Lung (tissue), 12 donors: Measurements from ENCODE around the gene CYP27B1. TPM values are rescaled to one million over a fixed set of nuclear protein-coding genes. Genes with fewer than 3 reads are reported as not detected.

Experiments
- ATAC-seq: fragments of 200-7000 bp; cut with Tn5 transposase; one replicate; pipeline ENCODE4 v1.9.1; 2020; ENCODE audit warnings: moderate number of reproducible peaks; ENCODE audit not compliant: insufficient read depth, low FRiP score
- DNase-seq, 3 donors: peaks; one replicate each; pipeline ENCODE4 v3.0.0-alpha.2; 2013 to 2017
- H3K27ac ChIP-seq, 2 donors: one replicate each; pipeline ENCODE4 v1.5.1; 2013; ENCODE audit warnings: mild to moderate bottlenecking in 2 of 2, moderate library complexity in 2 of 2, control low read depth in 1 of 2, inconsistent platforms in 1 of 2, low read depth in 1 of 2, low read length in 1 of 2
- H3K27me3 ChIP-seq, 3 donors: one replicate each; pipeline ENCODE4 v1.5.1; 2013; ENCODE audit warnings: low read length in 2 of 3; ENCODE audit not compliant: control insufficient read depth in 3 of 3, insufficient read depth in 3 of 3
- H3K36me3 ChIP-seq, 4 donors: one replicate each; pipeline ENCODE4 v1.5.1; 2013; ENCODE audit warnings: low read length in 4 of 4, mild to moderate bottlenecking in 1 of 4, moderate library complexity in 1 of 4; ENCODE audit not compliant: control insufficient read depth in 4 of 4, insufficient read depth in 4 of 4
- H3K4me1 ChIP-seq, 5 donors: one replicate each; pipeline ENCODE4 v1.5.1; 2013; ENCODE audit warnings: low read length in 5 of 5, mild to moderate bottlenecking in 2 of 5, moderate library complexity in 1 of 5; ENCODE audit not compliant: control insufficient read depth in 5 of 5, insufficient read depth in 5 of 5
- H3K4me3 ChIP-seq: one replicate; pipeline ENCODE4 v1.5.1; 2013; ENCODE audit warnings: mild to moderate bottlenecking, control low read depth, moderate library complexity
- H3K9ac ChIP-seq, 2 donors: one replicate each; pipeline ENCODE4 v1.5.1; 2013; ENCODE audit warnings: low read length in 2 of 2, control low read depth in 1 of 2; ENCODE audit not compliant: insufficient read depth in 1 of 2
- H3K9me3 ChIP-seq, 4 donors: one replicate each; pipeline ENCODE4 v1.5.1; 2013; ENCODE audit warnings: low read length in 3 of 4, mild to moderate bottlenecking in 1 of 4, moderate library complexity in 1 of 4; ENCODE audit not compliant: control insufficient read depth in 4 of 4, insufficient read depth in 3 of 4
- WGBS, 2 donors: extraction: QIAGEN DNeasy Blood & Tissue Kit; methylation state at CpG; one replicate each; pipeline ENCODE4 v1.1.7; 2013; 5-methylcytosine and 5-hydroxymethylcytosine counted together
- polyA plus RNA-seq, 2 donors: library from polyadenylated mRNA; stranded (reverse); fragments of 200-250 nt; gene quantifications; one replicate each; pipeline ENCODE4 v1.2.1, GENCODE V29; 2013
- total RNA-seq, 2 donors: library from RNA; depleted of rRNA in 1 of 2; stranded (reverse); fragments of >200 nt in 1 of 2; gene quantifications; one replicate each; pipeline ENCODE4 v1.2.1, GENCODE V29; 2014 to 2021
- TF ChIP-seq, protein P1 (sequence below): IDR thresholded peaks from 2 replicates; pipeline ENCODE4 v1.5.1; 2012; ENCODE audit warnings: mild to moderate bottlenecking; ENCODE audit errors: control extremely low read depth, extremely low read depth
- donor health status: control.
- donor health status: control.
- donor health status: Bipolar disorder and iron deficiency.
- donor health status: healthy.
- donor health status: DM: yes; HTN: yes; CAD: no.

Gene CYP27B1
- total and polyA plus RNA-seq, 4 donors, result 1.7 to 5.8 (median 3.6) TPM

- H3K27me3 ChIP-seq, result peaks cover 0 to 38% (median 35%) of the 10 kb centered on the region in 3 donors
- DNase-seq (no peak), ATAC-seq (no peak)
- peaks cover 0 to 12% (median 4%) of the 10 kb centered on the region in 5 donors for H3K4me1 ChIP-seq
- TF ChIP-seq, protein P1, sequence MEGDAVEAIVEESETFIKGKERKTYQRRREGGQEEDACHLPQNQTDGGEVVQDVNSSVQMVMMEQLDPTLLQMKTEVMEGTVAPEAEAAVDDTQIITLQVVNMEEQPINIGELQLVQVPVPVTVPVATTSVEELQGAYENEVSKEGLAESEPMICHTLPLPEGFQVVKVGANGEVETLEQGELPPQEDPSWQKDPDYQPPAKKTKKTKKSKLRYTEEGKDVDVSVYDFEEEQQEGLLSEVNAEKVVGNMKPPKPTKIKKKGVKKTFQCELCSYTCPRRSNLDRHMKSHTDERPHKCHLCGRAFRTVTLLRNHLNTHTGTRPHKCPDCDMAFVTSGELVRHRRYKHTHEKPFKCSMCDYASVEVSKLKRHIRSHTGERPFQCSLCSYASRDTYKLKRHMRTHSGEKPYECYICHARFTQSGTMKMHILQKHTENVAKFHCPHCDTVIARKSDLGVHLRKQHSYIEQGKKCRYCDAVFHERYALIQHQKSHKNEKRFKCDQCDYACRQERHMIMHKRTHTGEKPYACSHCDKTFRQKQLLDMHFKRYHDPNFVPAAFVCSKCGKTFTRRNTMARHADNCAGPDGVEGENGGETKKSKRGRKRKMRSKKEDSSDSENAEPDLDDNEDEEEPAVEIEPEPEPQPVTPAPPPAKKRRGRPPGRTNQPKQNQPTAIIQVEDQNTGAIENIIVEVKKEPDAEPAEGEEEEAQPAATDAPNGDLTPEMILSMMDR, result no peak
- H3K4me3 ChIP-seq, result no peak overlapping the region
- H3K9me3 ChIP-seq, result no peaks in the 10 kb centered on the region
- no peak overlapping the region for H3K27ac ChIP-seq
- 78 to 90% methylated on average over 2 of the region's 2 CpGs for WGBS, 2 donors
- H3K36me3 ChIP-seq, result peaks cover 4 to 19% (median 10%) of the 10 kb centered on the region in 4 donors
- H3K9ac ChIP-seq, result no peak overlapping the region
Observed at GRCh38 chr12:57743769-57744168, 23.1 kb downstream of the CYP27B1 start.

DNA sequence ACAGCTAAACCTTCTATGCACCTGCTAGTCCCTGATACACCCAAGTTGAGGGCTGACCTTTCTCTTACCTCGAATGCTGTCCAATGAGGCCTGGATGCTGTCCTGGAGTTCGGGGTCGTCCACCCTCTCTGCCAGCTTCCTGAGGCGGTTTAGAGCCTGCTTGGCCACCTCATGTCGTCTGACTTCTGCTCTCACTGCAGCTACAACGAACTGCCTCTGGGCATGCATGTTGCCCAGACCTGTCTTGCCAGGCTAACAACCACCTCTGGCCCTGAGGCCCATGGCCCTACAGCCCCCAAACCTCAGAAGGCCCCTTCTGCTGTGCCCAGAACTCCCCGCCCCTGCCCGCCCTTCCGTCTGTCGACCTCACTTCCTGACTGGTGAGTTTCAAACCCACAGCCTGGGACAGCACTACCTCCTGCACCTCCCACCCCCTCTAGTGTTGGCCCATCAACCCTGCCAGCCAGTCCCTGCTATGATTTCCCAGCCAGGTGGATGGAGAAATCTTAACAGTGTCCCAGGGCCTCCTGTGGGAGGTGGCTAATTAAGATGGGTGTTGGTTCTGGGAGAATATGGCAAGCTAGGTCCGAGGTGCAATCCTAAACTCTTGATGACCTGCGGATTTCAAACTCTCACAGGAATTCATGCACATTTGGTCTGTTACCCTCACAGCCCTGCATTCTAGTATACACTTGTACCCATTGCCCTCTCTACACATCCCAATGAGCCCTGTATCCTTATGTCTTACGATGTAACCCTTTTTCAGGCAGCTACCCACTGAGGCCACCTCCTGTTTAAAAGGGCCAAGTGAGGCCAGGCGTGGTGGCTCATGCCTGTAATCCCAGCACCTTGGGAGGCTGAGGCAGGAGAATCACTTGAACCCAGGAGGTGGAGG lies 24.8 kb downstream of the CYP27B1 start:
- no peak overlapping the region for H3K9ac ChIP-seq
- no peak for DNase-seq
- no peak overlapping the region for H3K27ac ChIP-seq
- peaks cover 0 to 46% (median 39%) of the 10 kb centered on the region in 3 donors for H3K27me3 ChIP-seq
- no peak for ATAC-seq
- H3K4me1 ChIP-seq, result peaks cover 4 to 15% (median 6%) of the 10 kb centered on the region in 5 donors
- no peak overlapping the region for H3K4me3 ChIP-seq
- H3K36me3 ChIP-seq, result peaks cover under 1 to 10% (median 2%) of the 10 kb centered on the region in 4 donors
- 29 to 43% methylated on average over 14 of the region's 14 CpGs for WGBS, 2 donors
- TF ChIP-seq, protein P1, result peak; percentile 13
- no peaks in the 10 kb centered on the region for H3K9me3 ChIP-seq

DNA sequence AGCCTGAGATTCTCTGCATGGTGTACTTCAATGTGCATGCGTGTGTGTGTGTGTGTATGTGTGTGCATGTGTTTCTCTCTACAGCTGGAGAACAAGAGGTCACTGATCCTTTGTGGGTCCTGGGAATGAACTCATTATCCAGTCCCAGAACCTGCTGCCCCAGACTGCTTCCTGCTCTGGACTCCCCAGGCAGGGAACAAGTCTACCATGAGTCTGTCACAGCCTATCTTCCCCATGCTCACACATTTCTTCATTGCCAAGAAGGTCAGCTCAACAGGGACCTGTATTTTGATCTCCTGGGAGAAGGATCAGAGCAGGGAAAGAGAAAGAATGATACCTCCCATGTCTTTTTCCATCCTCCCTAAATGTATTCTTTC lies 25.5 kb downstream of the CYP27B1 start:
- 18 to 58% methylated on average over 1 of the region's 1 CpG for WGBS, 2 donors
- no peak overlapping the region for H3K27ac ChIP-seq
- H3K9me3 ChIP-seq, result no peaks in the 10 kb centered on the region
- H3K27me3 ChIP-seq, result peaks cover 0 to 53% (median 45%) of the 10 kb centered on the region in 3 donors
- no peak overlapping the region for H3K9ac ChIP-seq
- TF ChIP-seq, protein P1, result no peak
- peaks cover 4 to 15% (median 6%) of the 10 kb centered on the region in 5 donors for H3K4me1 ChIP-seq
- no peak for DNase-seq
- no peak overlapping the region for H3K4me3 ChIP-seq
- peaks cover 0 to 3% (median under 1%) of the 10 kb centered on the region in 4 donors for H3K36me3 ChIP-seq
- ATAC-seq, result no peak
